NCI-H2196 (cell line): ENCODE data around the gene PNMA8A.

ENCODE experiments used
- DNase-seq: peaks from one replicate; lab custom pipeline; 2025; ENCODE audit not compliant: unreplicated experiment; lab: John Stamatoyannopoulos, UW

PNMA8A gene

GRCh38 chr19:46493236-46494145, 22.1 kb upstream of the PNMA8A start:
- no peak for DNase-seq

GRCh38 chr19:46492841-46493235, 21.5 kb upstream of the PNMA8A start:
- DNase-seq, result no peak

GRCh38 chr19:46491975-46492682, 20.8 kb upstream of the PNMA8A start:
- no peak for DNase-seq

GRCh38 chr19:46490774-46491173, 19.4 kb upstream of the PNMA8A start:
- DNase-seq, result no peak

- DNase-seq, result no peak
Measured at GRCh38 chr19:46489445-46490272, 18.3 kb upstream of the PNMA8A start.

GRCh38 chr19:46488551-46488950, 17.2 kb upstream of the PNMA8A start:
- DNase-seq, result no peak

GRCh38 chr19:46487802-46488445, 16.6 kb upstream of the PNMA8A start:
- peak; percentile 76 for DNase-seq

GRCh38 chr19:46487178-46487801, 15.9 kb upstream of the PNMA8A start:
- DNase-seq, result no peak

- DNase-seq, result no peak
Measured at GRCh38 chr19:46486358-46486757, 15.0 kb upstream of the PNMA8A start.

- no peak for DNase-seq
Measured at GRCh38 chr19:46484656-46485055, 13.3 kb upstream of the PNMA8A start.

- DNase-seq, result no peak
Measured at GRCh38 chr19:46482631-46483030, 11.3 kb upstream of the PNMA8A start.

GRCh38 chr19:46481947-46482346, 10.6 kb upstream of the PNMA8A start:
- no peak for DNase-seq

GRCh38 chr19:46481223-46481848, 10.0 kb upstream of the PNMA8A start:
- DNase-seq, result no peak

GRCh38 chr19:46480415-46480814, 9.1 kb upstream of the PNMA8A start:
- DNase-seq, result no peak

- DNase-seq, result peak; percentile 62
Measured at GRCh38 chr19:46478356-46478986, 7.1 kb upstream of the PNMA8A start.

- no peak for DNase-seq
Measured at GRCh38 chr19:46475986-46476385, 4.6 kb upstream of the PNMA8A start.

GRCh38 chr19:46474211-46474610, 2.8 kb upstream of the PNMA8A start:
- DNase-seq, result no peak

GRCh38 chr19:46472592-46472991, 1.2 kb upstream of the PNMA8A start:
- DNase-seq, result no peak

- no peak for DNase-seq
Measured at GRCh38 chr19:46471811-46472543, 614 bp upstream of the PNMA8A start.
